Measurements from ENCODE around the gene MPP3. TPM values are rescaled to one million over a fixed set of nuclear protein-coding genes. Genes with fewer than 3 reads are reported as not detected.
"Not testable (repeated sequence)": the region's sequence is repeated elsewhere in the genome, so short reads cannot be mapped to it uniquely, and the experiment has no call there.

The MPP3 gene
- total RNA-seq, 2 experiments from 2014 or later: 0.27 to 0.31 TPM

- no peak for ATAC-seq
- POLR2A ChIA-PET: interaction anchor here (0.7 kb wide), 1 partner anchor 191 kb away, joined by 3 read pairs; no protein-coding TSS in a partner anchor
These were observed 27.8 kb downstream of the MPP3 start for GRCh38 chr17:43805117-43805516.

GRCh38 chr17:43803758-43804157, 29.2 kb downstream of the MPP3 start:
- DNase-seq (no peak), ATAC-seq (no peak)
- no peak for TF ChIP-seq CTCF (IDR thresholded peaks at IDR 0.05)
- POLR2A ChIA-PET: no interaction called here
- H3K36me3 Mint-ChIP-seq (ENCODE audit: low read depth): peaks cover 1% of the 10 kb centered on the region
- peaks cover 2% of the 10 kb centered on the region for H3K4me1 Mint-ChIP-seq (ENCODE audit: low read depth)
- no peaks in the 10 kb centered on the region for H3K9me3 Mint-ChIP-seq
- CTCF ChIA-PET: interaction anchor here (1.0 to 1.4 kb wide), 2 partner anchors 14 to 74 kb away, joined by 3 to 4 read pairs; no protein-coding TSS in a partner anchor
- H3K4me3 Mint-ChIP-seq: no peak overlapping the region
- peaks cover 26% of the 10 kb centered on the region for H3K27me3 Mint-ChIP-seq
- intact Hi-C loops (cut with micrococcal nuclease): no loop called here
- H3K27ac Mint-ChIP-seq: no peak overlapping the region

More at GRCh38 chr17:43805117-43805516, 27.8 kb downstream of the MPP3 start:
- H3K27me3 Mint-ChIP-seq: peaks cover 23% of the 10 kb centered on the region
- CTCF ChIA-PET: interaction anchor here (1.1 to 1.5 kb wide), 2 partner anchors 39 to 229 kb away, joined by 3 to 5 read pairs; no protein-coding TSS in a partner anchor
- no peak overlapping the region for H3K4me3 Mint-ChIP-seq
- H3K27ac Mint-ChIP-seq: no peak overlapping the region
- no peak for TF ChIP-seq CTCF (IDR thresholded peaks at IDR 0.05)
- intact Hi-C loops (cut with micrococcal nuclease): no loop called here
- H3K36me3 Mint-ChIP-seq (ENCODE audit: low read depth): peaks cover 1% of the 10 kb centered on the region
- H3K4me1 Mint-ChIP-seq (ENCODE audit: low read depth): peaks cover 2% of the 10 kb centered on the region
- DNase-seq: no peak
- H3K9me3 Mint-ChIP-seq: no peaks in the 10 kb centered on the region

- H3K36me3 Mint-ChIP-seq (ENCODE audit: low read depth): peaks cover 1% of the 10 kb centered on the region
- peaks cover 2% of the 10 kb centered on the region for H3K4me1 Mint-ChIP-seq (ENCODE audit: low read depth)
- peaks cover 25% of the 10 kb centered on the region for H3K27me3 Mint-ChIP-seq
- no peaks in the 10 kb centered on the region for H3K9me3 Mint-ChIP-seq
- intact Hi-C loops (cut with micrococcal nuclease): no loop called here
- TF ChIP-seq CTCF (IDR thresholded peaks at IDR 0.05): no peak
- CTCF ChIA-PET: interaction anchor here (2.6 kb wide), 1 partner anchor 35 kb away, joined by 13 read pairs; no protein-coding TSS in a partner anchor
- ATAC-seq (no peak), DNase-seq (no peak)
- POLR2A ChIA-PET: no interaction called here
- H3K4me3 Mint-ChIP-seq: no peak overlapping the region
- no peak overlapping the region for H3K27ac Mint-ChIP-seq
These were observed 31.1 kb downstream of the MPP3 start for GRCh38 chr17:43801844-43802243.

GRCh38 chr17:43800736-43801135, 32.2 kb downstream of the MPP3 start:
- Mint-ChIP-seq H3K36me3 (ENCODE audit: low read depth) (peaks cover 1% of the 10 kb centered on the region), H3K9me3 (no peaks in the 10 kb centered on the region), H3K27me3 (peaks cover 25% of the 10 kb centered on the region), H3K4me3 (no peak overlapping the region), H3K27ac (no peak overlapping the region), H3K4me1 (ENCODE audit: low read depth) (peaks cover 2% of the 10 kb centered on the region)
- no peak for ATAC-seq
- DNase-seq: no peak
- intact Hi-C loops (cut with micrococcal nuclease): no loop called here
- ChIA-PET CTCF (interaction anchor here (2.6 kb wide), 1 partner anchor 34 kb away, joined by 13 read pairs; no protein-coding TSS in a partner anchor), POLR2A (no interaction called here)
- no peak for TF ChIP-seq CTCF (IDR thresholded peaks at IDR 0.05)

- Mint-ChIP-seq H3K4me1 (ENCODE audit: low read depth) (no peaks in the 10 kb centered on the region), H3K27ac (no peak overlapping the region), H3K27me3 (peaks cover 23% of the 10 kb centered on the region), H3K36me3 (ENCODE audit: low read depth) (no peaks in the 10 kb centered on the region), H3K4me3 (no peak overlapping the region), H3K9me3 (no peaks in the 10 kb centered on the region)
- TF ChIP-seq CTCF (IDR thresholded peaks at IDR 0.05): no peak
- DNase-seq: no peak
- ChIA-PET CTCF (interaction anchor here (1.2 to 2.6 kb wide), 2 partner anchors 33 to 79 kb away, joined by 5 to 13 read pairs; no protein-coding TSS in a partner anchor), POLR2A (no interaction called here)
- intact Hi-C loops (cut with micrococcal nuclease): no loop called here
- ATAC-seq: no peak
These were observed 33.9 kb downstream of the MPP3 start for GRCh38 chr17:43799047-43799446.

GRCh38 chr17:43798024-43798423, 34.9 kb downstream of the MPP3 start:
- CTCF ChIA-PET: interaction anchor here (1.4 kb wide), 1 partner anchor 31 kb away, joined by 3 read pairs; no protein-coding TSS in a partner anchor
- intact Hi-C loops (cut with micrococcal nuclease); POLR2A ChIA-PET; ATAC-seq; H3K9me3 Mint-ChIP-seq; H3K4me1 Mint-ChIP-seq (ENCODE audit: low read depth); H3K4me3 Mint-ChIP-seq; H3K27ac Mint-ChIP-seq; H3K36me3 Mint-ChIP-seq (ENCODE audit: low read depth); DNase-seq: not testable (repeated sequence)
- peaks cover 30% of the 10 kb centered on the region for H3K27me3 Mint-ChIP-seq

GRCh38 chr17:43792668-43793067, 40.3 kb downstream of the MPP3 start:
- POLR2A ChIA-PET; intact Hi-C loops (cut with micrococcal nuclease); H3K27ac Mint-ChIP-seq; DNase-seq; H3K4me1 Mint-ChIP-seq (ENCODE audit: low read depth); H3K36me3 Mint-ChIP-seq (ENCODE audit: low read depth); H3K9me3 Mint-ChIP-seq; H3K4me3 Mint-ChIP-seq; ATAC-seq; CTCF ChIA-PET: not testable (repeated sequence)
- peaks cover 22% of the 10 kb centered on the region for H3K27me3 Mint-ChIP-seq
